ENCODE data around the gene RALY.

DNA sequence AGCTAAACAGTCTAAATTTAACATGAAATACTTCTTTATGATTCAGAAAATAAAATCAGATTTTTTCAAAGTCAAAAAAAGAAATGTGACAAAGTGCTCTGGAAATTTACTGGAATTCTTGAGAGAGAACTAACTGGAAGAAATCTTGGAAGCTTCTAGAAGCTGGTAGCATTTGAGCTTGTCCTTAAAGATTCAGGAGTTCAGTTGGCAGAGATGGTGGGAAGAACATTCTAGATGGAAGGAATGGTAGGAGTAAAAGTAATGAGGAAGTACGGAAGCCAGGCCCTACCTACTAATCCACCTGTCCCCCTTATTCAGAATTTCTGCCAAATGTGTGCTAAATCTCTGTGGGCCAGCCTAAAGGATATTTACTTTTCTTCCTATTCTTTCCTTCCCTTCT is 21.2 kb downstream of the RALY start:
- TF ChIP-seq, protein P1, sequence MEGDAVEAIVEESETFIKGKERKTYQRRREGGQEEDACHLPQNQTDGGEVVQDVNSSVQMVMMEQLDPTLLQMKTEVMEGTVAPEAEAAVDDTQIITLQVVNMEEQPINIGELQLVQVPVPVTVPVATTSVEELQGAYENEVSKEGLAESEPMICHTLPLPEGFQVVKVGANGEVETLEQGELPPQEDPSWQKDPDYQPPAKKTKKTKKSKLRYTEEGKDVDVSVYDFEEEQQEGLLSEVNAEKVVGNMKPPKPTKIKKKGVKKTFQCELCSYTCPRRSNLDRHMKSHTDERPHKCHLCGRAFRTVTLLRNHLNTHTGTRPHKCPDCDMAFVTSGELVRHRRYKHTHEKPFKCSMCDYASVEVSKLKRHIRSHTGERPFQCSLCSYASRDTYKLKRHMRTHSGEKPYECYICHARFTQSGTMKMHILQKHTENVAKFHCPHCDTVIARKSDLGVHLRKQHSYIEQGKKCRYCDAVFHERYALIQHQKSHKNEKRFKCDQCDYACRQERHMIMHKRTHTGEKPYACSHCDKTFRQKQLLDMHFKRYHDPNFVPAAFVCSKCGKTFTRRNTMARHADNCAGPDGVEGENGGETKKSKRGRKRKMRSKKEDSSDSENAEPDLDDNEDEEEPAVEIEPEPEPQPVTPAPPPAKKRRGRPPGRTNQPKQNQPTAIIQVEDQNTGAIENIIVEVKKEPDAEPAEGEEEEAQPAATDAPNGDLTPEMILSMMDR (IDR thresholded peaks at IDR 0.05; ENCODE audit: low read depth, low read length, poor library complexity, severe bottlenecking), result no peak
- TF ChIP-seq EZH2phosphoT487 (IDR thresholded peaks at IDR 0.05; ENCODE audit: borderline replicate concordance, low read length), result no peak

Data from DOHH2 (cell line).